ENCODE results near the gene PPP2R1B. TPM values are rescaled to one million over a fixed set of nuclear protein-coding genes. Genes with fewer than 3 reads are reported as not detected.

Gene PPP2R1B
- total RNA-seq, 2 donors from 2014 or later: 24.7 to 41.5 TPM

GRCh38 chr11:111778047-111778558 is 11.9 kb upstream of the PPP2R1B start:
- 26 to 37% methylated on average over 3 of the region's 3 CpGs for WGBS, 2 donors
- H3K4me1 ChIP-seq: peaks cover 33% of the 10 kb centered on the region
- no peak for ATAC-seq

GRCh38 chr11:111777094-111778046 is 11.2 kb upstream of the PPP2R1B start:
- no peak overlapping the region for H3K4me3 ChIP-seq
- no peaks in the 10 kb centered on the region for H3K27me3 ChIP-seq
- peak; percentile 69 for ATAC-seq
- H3K36me3 ChIP-seq (replicated peaks in 1 of 2; ENCODE audit: insufficient read depth in 1 of 2, low read depth in 2 of 2): no peaks in the 10 kb centered on the region
- H3K4me1 ChIP-seq: peaks cover 41% of the 10 kb centered on the region
- intact Hi-C loops (cut with DNase I): loop anchor here (5.0 kb wide), 1 partner anchor 175 kb away; the partner anchor contains the start of gene SIK2
- TF ChIP-seq POLR2A (IDR thresholded peaks at IDR 0.05): no peak
- peak; percentile 24 to 91 (median 85) for TF ChIP-seq CTCF (IDR thresholded peaks at IDR 0.05)
- H3K27ac ChIP-seq: peak overlapping the region in 2 of 4 donors; percentile 17 to 83
- peak in 3 of 4 donors; percentile 33 to 65 (median 38) for DNase-seq
- no peaks in the 10 kb centered on the region for H3K9me3 ChIP-seq
- 43 to 49% methylated on average over 4 of the region's 4 CpGs for WGBS, 2 donors

More at GRCh38 chr11:111778047-111778558, 11.9 kb upstream of the PPP2R1B start:
- DNase-seq: no peak
- Histone ChIP-seq H3K27me3 (no peaks in the 10 kb centered on the region), H3K36me3 (replicated peaks in 1 of 2; ENCODE audit: insufficient read depth in 1 of 2, low read depth in 2 of 2) (no peaks in the 10 kb centered on the region), H3K27ac (no peak overlapping the region), H3K4me3 (no peak overlapping the region), H3K9me3 (no peaks in the 10 kb centered on the region)
- intact Hi-C loops (cut with DNase I): loop anchor here (5.0 kb wide), 1 partner anchor 176 kb away; the partner anchor contains the start of gene SIK2
- TF ChIP-seq POLR2A (IDR thresholded peaks at IDR 0.05) (no peak), CTCF (IDR thresholded peaks at IDR 0.05) (no peak)

GRCh38 chr11:111776398-111777093 is 10.4 kb upstream of the PPP2R1B start:
- intact Hi-C loops (cut with DNase I): loop anchor here (5.0 kb wide), 1 partner anchor 174 kb away; the partner anchor contains the start of gene SIK2
- TF ChIP-seq POLR2A (IDR thresholded peaks at IDR 0.05) (no peak), CTCF (IDR thresholded peaks at IDR 0.05) (no peak)
- no peak for DNase-seq
- no peak for ATAC-seq
- H3K9me3 ChIP-seq: no peaks in the 10 kb centered on the region
- H3K36me3 ChIP-seq (replicated peaks in 1 of 2; ENCODE audit: insufficient read depth in 1 of 2, low read depth in 2 of 2): no peaks in the 10 kb centered on the region
- H3K27me3 ChIP-seq: no peaks in the 10 kb centered on the region
- H3K4me3 ChIP-seq: no peak overlapping the region
- peak overlapping the region in 3 of 4 donors; percentile 17 to 83 (median 18) for H3K27ac ChIP-seq
- 79 to 81% methylated on average over 6 of the region's 6 CpGs for WGBS, 2 donors
- peaks cover 45% of the 10 kb centered on the region for H3K4me1 ChIP-seq

- 26 to 29% methylated on average over 6 of the region's 6 CpGs for WGBS, 2 donors
- H3K27me3 ChIP-seq: no peaks in the 10 kb centered on the region
- no peaks in the 10 kb centered on the region for H3K36me3 ChIP-seq (replicated peaks in 1 of 2; ENCODE audit: insufficient read depth in 1 of 2, low read depth in 2 of 2)
- no peak overlapping the region for H3K4me3 ChIP-seq
- peak; percentile 64 to 80 (median 75) for DNase-seq
- H3K4me1 ChIP-seq: peaks cover 51% of the 10 kb centered on the region
- H3K27ac ChIP-seq: peak overlapping the region; percentile 28 to 83 (median 76)
- ATAC-seq: peak; percentile 74
- TF ChIP-seq CTCF (IDR thresholded peaks at IDR 0.05): no peak
- TF ChIP-seq POLR2A (IDR thresholded peaks at IDR 0.05): peak in 1 of 3 donors; percentile 7
- intact Hi-C loops (cut with DNase I): loop anchor here (5.0 kb wide), 1 partner anchor 173 kb away; the partner anchor contains the start of gene SIK2
- no peaks in the 10 kb centered on the region for H3K9me3 ChIP-seq
Observed at GRCh38 chr11:111774955-111775710, 8.9 kb upstream of the PPP2R1B start.
